Neural cell (in vitro differentiated cells): ENCODE measurements around the gene MAMDC2. TPM values are rescaled to one million over a fixed set of nuclear protein-coding genes. Genes with fewer than 3 reads are reported as not detected.

Source experiments
- H2AFZ ChIP-seq: fragments of 200-600, 300-800 bp; sonication (generic), shearing (Covaris generic); 2 replicates; pipeline ENCODE4 v1.6.0; 2014; ENCODE audit warnings: low read depth, mild to moderate bottlenecking, antibody characterized with exemption, low read length, moderate library complexity
- H3F3A ChIP-seq: fragments of 200-600 bp; shearing (Covaris generic); 2 replicates; pipeline ENCODE4 v1.6.1; 2016; ENCODE audit warnings: mild to moderate bottlenecking, moderate library complexity, mixed read lengths, antibody characterized with exemption, low read length; ENCODE audit not compliant: insufficient read depth, poor library complexity, severe bottlenecking
- H3K27ac ChIP-seq: fragments of 200-600, 300-800 bp; sonication (generic), shearing (Covaris generic); 2 replicates; pipeline ENCODE4 v1.5.1; 2014; ENCODE audit warnings: mild to moderate bottlenecking, low read length, moderate library complexity
- H3K27me3 ChIP-seq: fragments of 300-800, 200-600 bp; sonication (generic), shearing (Covaris generic); 2 replicates; pipeline ENCODE4 v1.6.0; 2014; ENCODE audit warnings: mild to moderate bottlenecking, low read depth, low read length, moderate library complexity; ENCODE audit not compliant: insufficient read depth
- H3K36me3 ChIP-seq: fragments of 300-800, 200-600 bp; sonication (generic), shearing (Covaris generic); 2 replicates; pipeline ENCODE4 v1.5.1; 2014; ENCODE audit warnings: mild to moderate bottlenecking, antibody characterized with exemption, low read length, moderate library complexity; ENCODE audit not compliant: insufficient read depth
- H3K4me2 ChIP-seq: fragments of 300-800, 200-600 bp; sonication (generic), shearing (Covaris generic); 2 replicates; pipeline ENCODE4 v1.6.0; 2014; ENCODE audit warnings: mild to moderate bottlenecking, low read length
- H3K4me3 ChIP-seq: fragments of 300-800, 200-600 bp; sonication (generic), shearing (Covaris generic); 2 replicates; pipeline ENCODE4 v1.5.1; 2014; ENCODE audit warnings: mild to moderate bottlenecking, low read length, moderate library complexity
- H3K79me2 ChIP-seq: fragments of 200-600 bp; shearing (Covaris generic); replicated peaks from 2 replicates; pipeline ENCODE4 v1.6.0; 2014; ENCODE audit warnings: mild to moderate bottlenecking, low read length, moderate library complexity; ENCODE audit not compliant: insufficient read depth
- H3K9ac ChIP-seq: fragments of 300-800, 200-600 bp; sonication (generic), shearing (Covaris generic); 2 replicates; pipeline ENCODE4 v1.6.1; 2016; ENCODE audit warnings: mild to moderate bottlenecking, low read length, mixed read lengths
- H3K9me2 ChIP-seq: fragments of 200-600 bp; shearing (Covaris generic); 2 replicates; pipeline ENCODE4 v1.6.1; 2016; ENCODE audit warnings: mild to moderate bottlenecking, low read length, mixed read lengths; ENCODE audit not compliant: insufficient read depth
- H3K9me3 ChIP-seq: fragments of 200-600, 300-800 bp; sonication (generic), shearing (Covaris generic); 2 replicates; pipeline ENCODE4 v1.6.1; 2016; ENCODE audit warnings: mild to moderate bottlenecking, mixed run types, low read length, moderate library complexity, mixed read lengths
- H4K20me1 ChIP-seq: fragments of 200-600 bp; shearing (Covaris generic); 2 replicates; pipeline ENCODE4 v1.6.1; 2016; ENCODE audit warnings: mild to moderate bottlenecking, mixed run types; ENCODE audit not compliant: insufficient read depth
- EP300 ChIP-seq: fragments of 450-650 bp; conservative IDR thresholded peaks from 2 replicates; pipeline ENCODE4 v1.6.1; 2014; ENCODE audit warnings: antibody characterized with exemption, mild to moderate bottlenecking, moderate library complexity; ENCODE audit not compliant: poor library complexity, severe bottlenecking
- EZH2 ChIP-seq: fragments of 200-600, 300-800 bp; shearing (Covaris generic), sonication (generic); IDR thresholded peaks from 2 replicates; pipeline ENCODE4 v1.6.1; 2014; ENCODE audit warnings: antibody characterized with exemption, low read length, borderline replicate concordance, mild to moderate bottlenecking; ENCODE audit not compliant: insufficient read depth, poor library complexity, severe bottlenecking
- MXI1 ChIP-seq: fragments of 450-650 bp; conservative IDR thresholded peaks from 2 replicates; pipeline ENCODE4 v1.6.1; 2014; ENCODE audit warnings: antibody characterized with exemption, mild to moderate bottlenecking; ENCODE audit not compliant: poor library complexity, severe bottlenecking
- POLR2AphosphoS5 ChIP-seq: IDR thresholded peaks from 2 replicates; pipeline ENCODE4 v1.6.1; 2012
- RAD21 ChIP-seq: fragments of 450-650 bp; conservative IDR thresholded peaks from 2 replicates; pipeline ENCODE4 v1.6.1; 2014; ENCODE audit warnings: antibody characterized with exemption, mild to moderate bottlenecking, moderate library complexity
- SMC3 ChIP-seq: fragments of 450-650 bp; conservative IDR thresholded peaks from 2 replicates; pipeline ENCODE4 v1.6.1; 2014; ENCODE audit warnings: antibody characterized with exemption, mild to moderate bottlenecking, moderate library complexity; ENCODE audit not compliant: poor library complexity
- TAF1 ChIP-seq: IDR thresholded peaks from 2 replicates; pipeline ENCODE4 v1.6.1; 2012; ENCODE audit warnings: low read depth
- polyA plus RNA-seq: library from polyadenylated mRNA; depleted of rRNA; stranded (reverse); fragments of >200 nt; gene quantifications from 2 replicates; pipeline ENCODE4 v1.2.3, GENCODE V29; 2014
- TF ChIP-seq, protein P1 (sequence below): fragments of 450-650 bp; IDR thresholded peaks from 2 replicates; pipeline ENCODE4 v1.5.1; 2014; ENCODE audit warnings: antibody characterized with exemption, mild to moderate bottlenecking, moderate library complexity; ENCODE audit not compliant: poor library complexity, severe bottlenecking
- TF ChIP-seq, protein P2 (sequence below): IDR thresholded peaks from 2 replicates; pipeline ENCODE4 v1.6.1; 2012; ENCODE audit warnings: borderline replicate concordance

MAMDC2 gene
- polyA plus RNA-seq, 1 donor from 2014 or later, result 0.30 TPM

- Histone ChIP-seq H3F3A (no peaks in the 10 kb centered on the region), H3K9me2 (no peaks in the 10 kb centered on the region), H3K9me3 (no peaks in the 10 kb centered on the region), H4K20me1 (no peaks in the 10 kb centered on the region), H3K27me3 (no peaks in the 10 kb centered on the region), H3K27ac (no peak overlapping the region), H3K79me2 (no peaks in the 10 kb centered on the region), H2AFZ (no peak overlapping the region), H3K36me3 (no peaks in the 10 kb centered on the region), H3K4me2 (no peak overlapping the region), H3K9ac (no peak overlapping the region), H3K4me3 (no peak overlapping the region)
- TF ChIP-seq POLR2AphosphoS5, result no peak
- TF ChIP-seq SMC3, result peak; percentile 68
- peak; percentile 61 for TF ChIP-seq RAD21
- TF ChIP-seq, protein P1, sequence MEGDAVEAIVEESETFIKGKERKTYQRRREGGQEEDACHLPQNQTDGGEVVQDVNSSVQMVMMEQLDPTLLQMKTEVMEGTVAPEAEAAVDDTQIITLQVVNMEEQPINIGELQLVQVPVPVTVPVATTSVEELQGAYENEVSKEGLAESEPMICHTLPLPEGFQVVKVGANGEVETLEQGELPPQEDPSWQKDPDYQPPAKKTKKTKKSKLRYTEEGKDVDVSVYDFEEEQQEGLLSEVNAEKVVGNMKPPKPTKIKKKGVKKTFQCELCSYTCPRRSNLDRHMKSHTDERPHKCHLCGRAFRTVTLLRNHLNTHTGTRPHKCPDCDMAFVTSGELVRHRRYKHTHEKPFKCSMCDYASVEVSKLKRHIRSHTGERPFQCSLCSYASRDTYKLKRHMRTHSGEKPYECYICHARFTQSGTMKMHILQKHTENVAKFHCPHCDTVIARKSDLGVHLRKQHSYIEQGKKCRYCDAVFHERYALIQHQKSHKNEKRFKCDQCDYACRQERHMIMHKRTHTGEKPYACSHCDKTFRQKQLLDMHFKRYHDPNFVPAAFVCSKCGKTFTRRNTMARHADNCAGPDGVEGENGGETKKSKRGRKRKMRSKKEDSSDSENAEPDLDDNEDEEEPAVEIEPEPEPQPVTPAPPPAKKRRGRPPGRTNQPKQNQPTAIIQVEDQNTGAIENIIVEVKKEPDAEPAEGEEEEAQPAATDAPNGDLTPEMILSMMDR, result peak; percentile 68
Observed at GRCh38 chr9:70111042-70111602, 67.5 kb downstream of the MAMDC2 start.

DNA sequence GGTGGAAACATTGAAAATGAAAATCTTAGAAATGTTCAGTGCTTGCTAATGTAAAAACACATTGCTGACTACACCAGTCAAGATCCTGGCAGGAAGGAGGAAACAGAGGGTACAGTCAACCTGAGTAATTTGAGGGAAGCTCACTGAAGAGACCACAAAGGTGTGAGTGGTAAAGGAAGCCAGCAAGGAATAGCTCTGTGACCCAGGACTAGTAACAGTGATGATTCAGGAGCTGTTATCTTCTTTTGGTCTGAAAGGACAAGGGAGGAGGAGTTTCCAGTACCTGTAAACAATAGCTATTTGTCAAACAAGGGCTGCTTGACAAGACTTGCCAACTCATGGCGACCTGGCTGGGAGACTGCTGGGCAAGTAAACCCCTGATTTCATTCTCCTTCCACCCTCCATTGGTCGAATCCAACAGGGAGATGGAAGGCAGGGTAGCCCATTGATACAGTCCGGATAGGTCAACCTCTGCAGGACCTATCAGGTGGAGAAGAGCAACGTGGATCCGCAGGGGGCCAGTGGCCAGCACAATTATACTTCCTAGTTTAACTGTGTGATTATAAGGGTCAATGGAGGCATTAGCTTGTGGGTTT, 68.1 kb downstream of the MAMDC2 start:
- no peak overlapping the region for H3K4me2 ChIP-seq
- H2AFZ ChIP-seq, result no peak overlapping the region
- no peaks in the 10 kb centered on the region for H3K27me3 ChIP-seq
- no peaks in the 10 kb centered on the region for H3K79me2 ChIP-seq
- no peaks in the 10 kb centered on the region for H4K20me1 ChIP-seq
- H3F3A ChIP-seq, result no peaks in the 10 kb centered on the region
- no peak overlapping the region for H3K4me3 ChIP-seq
- no peaks in the 10 kb centered on the region for H3K9me2 ChIP-seq
- H3K36me3 ChIP-seq, result no peaks in the 10 kb centered on the region
- no peak overlapping the region for H3K27ac ChIP-seq
- no peak for TF ChIP-seq RAD21
- TF ChIP-seq MXI1, result no peak
- no peak for TF ChIP-seq POLR2AphosphoS5
- TF ChIP-seq EZH2, result no peak
- TF ChIP-seq EP300, result no peak
- no peak for TF ChIP-seq TAF1
- TF ChIP-seq, protein P2, sequence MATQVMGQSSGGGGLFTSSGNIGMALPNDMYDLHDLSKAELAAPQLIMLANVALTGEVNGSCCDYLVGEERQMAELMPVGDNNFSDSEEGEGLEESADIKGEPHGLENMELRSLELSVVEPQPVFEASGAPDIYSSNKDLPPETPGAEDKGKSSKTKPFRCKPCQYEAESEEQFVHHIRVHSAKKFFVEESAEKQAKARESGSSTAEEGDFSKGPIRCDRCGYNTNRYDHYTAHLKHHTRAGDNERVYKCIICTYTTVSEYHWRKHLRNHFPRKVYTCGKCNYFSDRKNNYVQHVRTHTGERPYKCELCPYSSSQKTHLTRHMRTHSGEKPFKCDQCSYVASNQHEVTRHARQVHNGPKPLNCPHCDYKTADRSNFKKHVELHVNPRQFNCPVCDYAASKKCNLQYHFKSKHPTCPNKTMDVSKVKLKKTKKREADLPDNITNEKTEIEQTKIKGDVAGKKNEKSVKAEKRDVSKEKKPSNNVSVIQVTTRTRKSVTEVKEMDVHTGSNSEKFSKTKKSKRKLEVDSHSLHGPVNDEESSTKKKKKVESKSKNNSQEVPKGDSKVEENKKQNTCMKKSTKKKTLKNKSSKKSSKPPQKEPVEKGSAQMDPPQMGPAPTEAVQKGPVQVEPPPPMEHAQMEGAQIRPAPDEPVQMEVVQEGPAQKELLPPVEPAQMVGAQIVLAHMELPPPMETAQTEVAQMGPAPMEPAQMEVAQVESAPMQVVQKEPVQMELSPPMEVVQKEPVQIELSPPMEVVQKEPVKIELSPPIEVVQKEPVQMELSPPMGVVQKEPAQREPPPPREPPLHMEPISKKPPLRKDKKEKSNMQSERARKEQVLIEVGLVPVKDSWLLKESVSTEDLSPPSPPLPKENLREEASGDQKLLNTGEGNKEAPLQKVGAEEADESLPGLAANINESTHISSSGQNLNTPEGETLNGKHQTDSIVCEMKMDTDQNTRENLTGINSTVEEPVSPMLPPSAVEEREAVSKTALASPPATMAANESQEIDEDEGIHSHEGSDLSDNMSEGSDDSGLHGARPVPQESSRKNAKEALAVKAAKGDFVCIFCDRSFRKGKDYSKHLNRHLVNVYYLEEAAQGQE, result no peak
- TF ChIP-seq, protein P1, result no peak
- TF ChIP-seq SMC3, result no peak
- H3K9me3 ChIP-seq, result no peaks in the 10 kb centered on the region
- H3K9ac ChIP-seq, result no peak overlapping the region
